Measurements from ENCODE around the gene RHOC. TPM values are rescaled to one million over a fixed set of nuclear protein-coding genes. Genes with fewer than 3 reads are reported as not detected.

Gene RHOC
- 399 and 405 TPM in 2 replicates for total RNA-seq (2014; rRNA removed)
- Bru-seq, nascent RNA = percentile 90 among the genes with signal in this experiment
- percentile 96 among the genes with signal in this experiment for BruChase-seq, experiment 1, labeled RNA remaining after a 6-hour chase
- BruChase-seq, experiment 2, labeled RNA remaining after a 2-hour chase = percentile 92 among the genes with signal in this experiment
- long read RNA-seq, transcript RHOC-208 (5 exons, 1,355 nt) = major isoform, 82 of 212 reads
- long read RNA-seq, transcript RHOC-202 (6 exons, 1,418 nt) = minor isoform, 69 of 212 reads
- long read RNA-seq, partial matches to known transcripts = 22 of 212 reads
- long read RNA-seq, other reads (novel, unspliced or antisense) = 33 of 212 reads

- Histone ChIP-seq H2AFZ (ENCODE audit: low read length) (peak within 1 kb of the TSS; percentile 90), H3K9me2 (replicated peaks; ENCODE audit: low read length) (no peaks in the 10 kb centered on the region), H3K27me3 (ENCODE audit: low read length) (no peaks in the 10 kb centered on the region), H3K4me2 (ENCODE audit: low read length) (peak within 1 kb of the TSS; percentile 98), H4K20me1 (ENCODE audit: low read length) (no peaks in the 10 kb centered on the region), H3F3A (ENCODE audit: low read length, unreplicated experiment) (peaks cover 3% of the 10 kb centered on the region), H3K9ac (ENCODE audit: low read length) (peak within 1 kb of the TSS; percentile 97), H3K9me3 (ENCODE audit: low read length) (no peaks in the 10 kb centered on the region), H3K27ac (ENCODE audit: low read length) (peak within 1 kb of the TSS; percentile 97), H3K36me3 (ENCODE audit: low read depth, low read length) (peaks cover 10% of the 10 kb centered on the region; the same call in 1 of the 2 replicates), H3K4me1 (ENCODE audit: insufficient read depth, low read length) (peaks cover 45% of the 10 kb centered on the region), H3K79me2 (ENCODE audit: low read length) (peaks cover 46% of the 10 kb centered on the region), H3K4me3 (ENCODE audit: low read length) (peak within 1 kb of the TSS; percentile 97)
- ATAC-seq (peak; percentile 49), DNase-seq (peak; percentile 76)
- CTCF ChIA-PET = interaction anchor here (0.7 to 1.0 kb wide), 2 partner anchors 33 to 205 kb away, joined by 4 read pairs; no protein-coding TSS in a partner anchor
- BruUV-seq (replicated peaks) = no TSS peak
- no peak for TF ChIP-seq EZH2 (IDR thresholded peaks at IDR 0.05; ENCODE audit: low read length, unreplicated experiment)
- TF ChIP-seq, protein P1, sequence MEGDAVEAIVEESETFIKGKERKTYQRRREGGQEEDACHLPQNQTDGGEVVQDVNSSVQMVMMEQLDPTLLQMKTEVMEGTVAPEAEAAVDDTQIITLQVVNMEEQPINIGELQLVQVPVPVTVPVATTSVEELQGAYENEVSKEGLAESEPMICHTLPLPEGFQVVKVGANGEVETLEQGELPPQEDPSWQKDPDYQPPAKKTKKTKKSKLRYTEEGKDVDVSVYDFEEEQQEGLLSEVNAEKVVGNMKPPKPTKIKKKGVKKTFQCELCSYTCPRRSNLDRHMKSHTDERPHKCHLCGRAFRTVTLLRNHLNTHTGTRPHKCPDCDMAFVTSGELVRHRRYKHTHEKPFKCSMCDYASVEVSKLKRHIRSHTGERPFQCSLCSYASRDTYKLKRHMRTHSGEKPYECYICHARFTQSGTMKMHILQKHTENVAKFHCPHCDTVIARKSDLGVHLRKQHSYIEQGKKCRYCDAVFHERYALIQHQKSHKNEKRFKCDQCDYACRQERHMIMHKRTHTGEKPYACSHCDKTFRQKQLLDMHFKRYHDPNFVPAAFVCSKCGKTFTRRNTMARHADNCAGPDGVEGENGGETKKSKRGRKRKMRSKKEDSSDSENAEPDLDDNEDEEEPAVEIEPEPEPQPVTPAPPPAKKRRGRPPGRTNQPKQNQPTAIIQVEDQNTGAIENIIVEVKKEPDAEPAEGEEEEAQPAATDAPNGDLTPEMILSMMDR (conservative IDR thresholded peaks at IDR 0.05; ENCODE audit: low read depth, low read length) = no peak
- no peak for TF ChIP-seq EZH2phosphoT487 (IDR thresholded peaks at IDR 0.05; ENCODE audit: borderline replicate concordance, low read length)
- intact Hi-C loops (cut with micrococcal nuclease) = loop anchor here (1.0 to 5.0 kb wide), 4 partner anchors 32 to 240 kb away; partner anchors contain the start of genes CAPZA1, MOV10 and ST7L
- POLR2A ChIA-PET (ENCODE audit: unreplicated experiment) = no interaction called here
Observed at GRCh38 chr1:112706505-112707220, at the start of gene RHOC. Gene RHOC (minus strand): TSS chr1:112707127. CDS start chr1:112703799, 3,328 bp downstream.

DNA sequence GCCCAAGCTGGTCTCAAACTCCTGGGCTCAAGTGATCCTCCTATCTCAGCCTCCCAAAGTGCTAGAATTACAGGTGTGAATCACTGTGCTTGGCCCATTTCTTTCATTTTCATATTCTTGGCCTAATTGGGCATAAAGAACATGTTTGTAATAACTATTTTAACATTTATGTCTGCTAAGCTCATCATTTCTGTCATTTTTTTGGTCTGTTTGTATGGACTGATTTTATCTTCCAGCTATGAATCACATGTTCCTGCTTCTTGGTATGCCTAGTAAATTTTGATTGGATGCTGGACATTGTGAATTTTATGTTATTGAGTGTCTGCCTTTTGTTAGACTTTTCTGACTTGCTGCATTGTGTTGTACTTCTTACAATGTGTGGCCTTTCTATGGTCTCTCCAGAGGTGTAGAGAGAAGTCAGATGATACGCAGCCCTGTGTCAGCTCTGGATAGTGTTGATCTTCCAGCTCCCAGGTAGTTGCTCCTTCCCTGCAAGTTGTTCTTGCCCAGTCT, 47.2 kb upstream of the RHOC start:
- DNase-seq = no peak
- POLR2A ChIA-PET (ENCODE audit: unreplicated experiment) = no interaction called here
- no peaks in the 10 kb centered on the region for H3K79me2 ChIP-seq (ENCODE audit: low read length)

More for the DNA sequence above, 47.2 kb upstream of the RHOC start:
- Histone ChIP-seq H3K9me2 (replicated peaks; ENCODE audit: low read length) (no peaks in the 10 kb centered on the region), H3K4me2 (ENCODE audit: low read length) (no peak overlapping the region), H3K36me3 (ENCODE audit: low read depth, low read length) (no peaks in the 10 kb centered on the region), H3K4me1 (ENCODE audit: insufficient read depth, low read length) (no peaks in the 10 kb centered on the region), H3K4me3 (ENCODE audit: low read length) (no peak overlapping the region), H3K9ac (ENCODE audit: low read length) (no peak overlapping the region), H3K9me3 (ENCODE audit: low read length) (no peaks in the 10 kb centered on the region), H4K20me1 (ENCODE audit: low read length) (no peaks in the 10 kb centered on the region), H3K27me3 (ENCODE audit: low read length) (no peaks in the 10 kb centered on the region), H2AFZ (ENCODE audit: low read length) (no peak overlapping the region), H3K27ac (ENCODE audit: low read length) (no peak overlapping the region), H3F3A (ENCODE audit: low read length, unreplicated experiment) (no peaks in the 10 kb centered on the region)
- intact Hi-C loops (cut with micrococcal nuclease) = no loop called here
- BruUV-seq (replicated peaks) = no TSS peak
- ATAC-seq = no peak
- CTCF ChIA-PET = no interaction called here
- TF ChIP-seq EZH2 (IDR thresholded peaks at IDR 0.05; ENCODE audit: low read length, unreplicated experiment) (no peak), EZH2phosphoT487 (IDR thresholded peaks at IDR 0.05; ENCODE audit: borderline replicate concordance, low read length) (no peak)
- TF ChIP-seq, protein P1 (conservative IDR thresholded peaks at IDR 0.05; ENCODE audit: low read depth, low read length) = no peak
